MM.1S (cell line): ENCODE measurements around the gene E2F2.

Experiments used
- DNase-seq: peaks from one replicate; pipeline ENCODE4 v3.0.0-alpha.2; 2015
- H2AFZ ChIP-seq: fragments of 300-600 bp; sonication (generic); 2 replicates; pipeline ENCODE4 v1.6.0; 2016; ENCODE audit warnings: antibody characterized with exemption, low read length
- H3F3A ChIP-seq: fragments of 300-600 bp; sonication (generic); 2 replicates; pipeline ENCODE4 v1.6.1; 2016; ENCODE audit warnings: mild to moderate bottlenecking, antibody characterized with exemption, low read length, moderate library complexity, mixed read lengths; ENCODE audit not compliant: insufficient read depth
- H3K27ac ChIP-seq: fragments of 300-600 bp; sonication (generic); 2 replicates; pipeline ENCODE4 v1.5.1; 2016; ENCODE audit warnings: mild to moderate bottlenecking, low read length
- H3K27me3 ChIP-seq: fragments of 300-600 bp; sonication (generic); replicated peaks from 2 replicates; pipeline ENCODE4 v1.6.0; 2016; ENCODE audit warnings: low read length; ENCODE audit not compliant: insufficient read depth
- H3K36me3 ChIP-seq: fragments of 300-600 bp; sonication (generic); replicated peaks from 2 replicates; pipeline ENCODE4 v1.6.1; 2016; ENCODE audit warnings: mild to moderate bottlenecking, low read length, mixed read lengths; ENCODE audit not compliant: insufficient read depth
- H3K4me1 ChIP-seq: fragments of 300-600 bp; sonication (generic); 2 replicates; pipeline ENCODE4 v1.6.1; 2016; ENCODE audit warnings: low read length, mixed read lengths
- H3K4me2 ChIP-seq: fragments of 300-600 bp; sonication (generic); 2 replicates; pipeline ENCODE4 v1.6.0; 2016; ENCODE audit warnings: low read depth, low read length
- H3K4me3 ChIP-seq: fragments of 300-600 bp; sonication (generic); 2 replicates; pipeline ENCODE4 v1.5.1; 2016; ENCODE audit warnings: low read length, mixed read lengths
- H3K79me2 ChIP-seq: fragments of 300-600 bp; sonication (generic); 2 replicates; pipeline ENCODE4 v1.6.1; 2016; ENCODE audit warnings: mixed run types, low read length, mixed read lengths
- H3K9ac ChIP-seq: fragments of 300-600 bp; sonication (generic); 2 replicates; pipeline ENCODE4 v1.6.1; 2016; ENCODE audit warnings: low read length, mixed read lengths
- H3K9me2 ChIP-seq: fragments of 300-600 bp; sonication (generic); replicated peaks from 2 replicates; pipeline ENCODE4 v1.6.1; 2016; ENCODE audit warnings: mild to moderate bottlenecking, low read length, mixed read lengths; ENCODE audit not compliant: insufficient read depth
- H3K9me3 ChIP-seq: fragments of 300-600 bp; sonication (generic); replicated peaks from 2 replicates; pipeline ENCODE4 v1.6.1; 2016; ENCODE audit warnings: mild to moderate bottlenecking, low read length, mixed read lengths; ENCODE audit not compliant: insufficient read depth
- H4K20me1 ChIP-seq: fragments of 300-600 bp; sonication (generic); 2 replicates; pipeline ENCODE4 v1.6.1; 2016; ENCODE audit warnings: mild to moderate bottlenecking, low read length, moderate library complexity, mixed read lengths; ENCODE audit not compliant: insufficient read depth
- EZH2 ChIP-seq: fragments of 300-600 bp; sonication (generic); optimal IDR thresholded peaks from 2 replicates; pipeline ENCODE3; 2017; ENCODE audit warnings: low read depth, mild to moderate bottlenecking, antibody characterized with exemption, low read length, mixed read lengths
- EZH2phosphoT487 ChIP-seq: fragments of 300-600 bp; sonication (generic); IDR thresholded peaks from 2 replicates; pipeline ENCODE4 v1.6.1; 2018; ENCODE audit warnings: antibody characterized with exemption, low read length
- TF ChIP-seq, protein P1 (sequence below): fragments of 300-600 bp; sonication (generic); IDR thresholded peaks from 2 replicates; pipeline ENCODE4 v1.5.1; 2016; ENCODE audit warnings: antibody characterized with exemption, low read length, mixed read lengths

Gene E2F2

DNA sequence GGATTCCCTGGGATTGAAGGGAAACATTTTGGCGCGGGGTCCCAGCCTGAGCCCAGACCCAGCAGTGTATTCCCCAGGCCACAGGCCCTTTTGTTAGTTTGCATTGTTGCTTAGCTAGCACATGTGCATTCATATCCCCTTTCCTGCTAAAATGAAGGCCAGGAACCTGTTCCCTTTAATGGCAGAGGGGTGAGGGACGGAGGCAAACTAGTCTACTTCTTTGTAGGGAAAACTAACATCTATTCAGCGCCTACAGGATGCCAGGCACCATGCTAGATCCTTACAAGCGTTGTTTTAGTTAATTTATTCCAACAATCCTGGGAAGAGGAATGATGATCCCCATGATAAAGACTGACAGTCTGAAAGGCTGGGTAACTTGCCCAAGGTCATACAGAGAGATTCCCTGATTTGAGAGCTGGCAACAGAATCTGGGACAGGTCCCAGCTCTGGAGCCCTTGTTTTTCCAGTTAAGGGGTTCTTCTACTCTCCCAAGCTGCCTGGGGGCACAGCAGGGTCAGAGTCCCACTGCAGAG lies 595 bp upstream of the E2F2 start:
- peak overlapping the region; percentile 47; the same call in 1 of the 2 replicates for H3K27ac ChIP-seq
- no peaks in the 10 kb centered on the region for H3K9me2 ChIP-seq
- H3K4me3 ChIP-seq = peak overlapping the region; percentile 60
- TF ChIP-seq EZH2phosphoT487 (no peak), EZH2 (no peak)
- TF ChIP-seq, protein P1, sequence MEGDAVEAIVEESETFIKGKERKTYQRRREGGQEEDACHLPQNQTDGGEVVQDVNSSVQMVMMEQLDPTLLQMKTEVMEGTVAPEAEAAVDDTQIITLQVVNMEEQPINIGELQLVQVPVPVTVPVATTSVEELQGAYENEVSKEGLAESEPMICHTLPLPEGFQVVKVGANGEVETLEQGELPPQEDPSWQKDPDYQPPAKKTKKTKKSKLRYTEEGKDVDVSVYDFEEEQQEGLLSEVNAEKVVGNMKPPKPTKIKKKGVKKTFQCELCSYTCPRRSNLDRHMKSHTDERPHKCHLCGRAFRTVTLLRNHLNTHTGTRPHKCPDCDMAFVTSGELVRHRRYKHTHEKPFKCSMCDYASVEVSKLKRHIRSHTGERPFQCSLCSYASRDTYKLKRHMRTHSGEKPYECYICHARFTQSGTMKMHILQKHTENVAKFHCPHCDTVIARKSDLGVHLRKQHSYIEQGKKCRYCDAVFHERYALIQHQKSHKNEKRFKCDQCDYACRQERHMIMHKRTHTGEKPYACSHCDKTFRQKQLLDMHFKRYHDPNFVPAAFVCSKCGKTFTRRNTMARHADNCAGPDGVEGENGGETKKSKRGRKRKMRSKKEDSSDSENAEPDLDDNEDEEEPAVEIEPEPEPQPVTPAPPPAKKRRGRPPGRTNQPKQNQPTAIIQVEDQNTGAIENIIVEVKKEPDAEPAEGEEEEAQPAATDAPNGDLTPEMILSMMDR = no peak
- H3K9me3 ChIP-seq = no peaks in the 10 kb centered on the region
- peak overlapping the region; percentile 66 for H2AFZ ChIP-seq
- no peak for DNase-seq
- peak overlapping the region; percentile 87 for H3K4me2 ChIP-seq
- peak overlapping the region; percentile 63 for H3K9ac ChIP-seq
- peaks cover 45% of the 10 kb centered on the region for H3K4me1 ChIP-seq
- no peaks in the 10 kb centered on the region for H3K27me3 ChIP-seq
- H3F3A ChIP-seq = peaks cover 52% of the 10 kb centered on the region
- peaks cover 37% of the 10 kb centered on the region for H3K79me2 ChIP-seq
- H3K36me3 ChIP-seq = no peaks in the 10 kb centered on the region
- no peaks in the 10 kb centered on the region for H4K20me1 ChIP-seq

DNA sequence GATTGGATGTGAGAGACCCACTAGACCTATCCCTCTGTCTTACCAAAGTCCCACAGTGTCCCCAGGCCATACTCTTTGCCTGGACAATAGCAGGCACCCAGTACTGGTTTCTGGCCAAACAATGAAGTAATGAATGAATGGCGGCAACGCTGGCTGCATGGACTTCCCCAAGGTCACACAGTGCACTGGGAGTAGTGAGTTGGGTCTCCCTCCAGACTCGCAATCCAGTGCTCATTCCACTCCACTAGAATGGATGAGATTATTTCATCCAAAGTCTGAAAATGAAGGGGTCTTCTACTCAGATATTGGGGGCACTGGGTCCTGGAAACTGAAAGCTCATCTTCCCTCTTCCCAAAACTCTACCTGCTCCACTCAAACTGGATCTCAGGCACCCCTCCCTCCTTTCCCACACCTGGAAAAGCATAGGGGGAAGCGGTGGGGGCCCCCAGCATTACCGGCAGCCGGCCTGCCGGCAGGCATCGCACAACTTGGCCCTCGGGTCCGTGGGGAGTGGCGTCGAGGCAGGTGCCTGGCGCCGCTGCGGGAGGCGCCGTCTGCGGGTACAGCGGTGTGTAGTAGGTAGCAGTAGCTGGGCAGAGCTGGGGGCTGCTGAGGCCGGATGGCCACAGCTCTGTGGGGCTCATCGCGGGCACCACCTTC lies 816 bp downstream of the E2F2 start:
- Histone ChIP-seq H3K9me3 (no peaks in the 10 kb centered on the region), H3F3A (peaks cover 66% of the 10 kb centered on the region), H3K9ac (peak overlapping the region; percentile 98), H3K79me2 (peaks cover 45% of the 10 kb centered on the region), H3K4me3 (peak overlapping the region; percentile 95), H3K27ac (peak overlapping the region; percentile 95), H4K20me1 (no peaks in the 10 kb centered on the region), H3K4me2 (peak overlapping the region; percentile 74), H3K27me3 (no peaks in the 10 kb centered on the region), H3K9me2 (no peaks in the 10 kb centered on the region), H3K4me1 (peaks cover 59% of the 10 kb centered on the region), H3K36me3 (no peaks in the 10 kb centered on the region), H2AFZ (peak overlapping the region; percentile 50; the same call in 1 of the 2 replicates)
- DNase-seq = peak; percentile 50
- TF ChIP-seq EZH2phosphoT487 = no peak
- TF ChIP-seq EZH2 = no peak
- TF ChIP-seq, protein P1 = no peak

DNA sequence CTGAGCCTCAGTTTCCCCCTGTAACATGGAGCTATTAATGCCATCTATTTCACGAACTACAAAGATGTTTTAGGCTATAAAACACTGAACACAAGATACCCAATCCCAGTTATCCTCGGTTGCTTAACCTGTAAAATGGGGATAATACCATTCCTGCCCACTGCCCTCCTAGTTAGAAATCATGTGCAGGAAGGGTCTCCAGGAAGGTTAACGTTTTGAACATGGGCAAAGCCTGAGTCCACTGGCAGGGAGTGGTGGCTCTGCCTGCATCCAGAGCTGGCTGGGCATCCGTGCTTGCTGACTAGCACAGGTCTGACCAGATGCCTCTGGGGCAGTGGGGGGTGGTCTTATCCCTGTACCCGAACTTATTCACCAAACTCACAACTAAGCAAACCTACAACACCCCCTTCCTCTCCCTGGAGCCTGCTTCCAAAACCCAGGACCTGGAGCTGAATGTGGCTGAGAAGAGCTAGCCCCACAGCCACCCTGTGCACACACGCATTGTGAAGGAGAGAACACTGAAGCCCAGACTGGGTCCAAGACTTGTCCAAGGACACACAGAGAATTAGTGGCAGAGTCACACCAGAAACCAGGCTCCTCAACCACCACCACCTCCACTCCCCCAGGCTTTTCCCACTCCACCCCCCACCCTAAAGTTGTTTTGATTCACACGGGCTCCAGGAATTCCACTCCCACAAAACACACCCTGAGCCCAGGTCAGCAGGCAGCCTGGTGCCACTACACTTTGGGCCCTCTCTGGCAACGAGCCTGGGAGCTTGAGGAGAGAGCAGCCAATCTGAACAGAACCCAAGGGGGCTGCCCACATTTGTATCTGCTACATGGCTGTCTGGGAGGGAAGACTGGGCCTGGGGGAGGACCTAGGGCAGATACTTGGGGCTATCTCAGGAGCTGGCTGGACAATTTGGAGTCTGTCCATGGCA lies 1.6 kb downstream of the E2F2 start:
- Histone ChIP-seq H3K27ac (peak overlapping the region; percentile 95), H3K27me3 (no peaks in the 10 kb centered on the region), H3F3A (peaks cover 74% of the 10 kb centered on the region), H3K4me2 (peak overlapping the region; percentile 74), H3K9me3 (no peaks in the 10 kb centered on the region), H2AFZ (no peak overlapping the region), H3K9me2 (no peaks in the 10 kb centered on the region), H3K4me1 (peaks cover 65% of the 10 kb centered on the region), H3K9ac (peak overlapping the region; percentile 98), H4K20me1 (no peaks in the 10 kb centered on the region), H3K4me3 (peak overlapping the region; percentile 95), H3K36me3 (no peaks in the 10 kb centered on the region), H3K79me2 (peaks cover 49% of the 10 kb centered on the region)
- DNase-seq = peak; percentile 51
- TF ChIP-seq EZH2 (no peak), EZH2phosphoT487 (no peak)
- TF ChIP-seq, protein P1 = no peak
